K562 (cell line): ENCODE measurements around the gene RSBN1L. TPM values are rescaled to one million over a fixed set of nuclear protein-coding genes. Genes with fewer than 3 reads are reported as not detected.

ENCODE experiments used
- ARHGAP35 ChIP-seq: fragments of 450-650 bp; IDR thresholded peaks from 2 replicates; pipeline ENCODE4 v1.6.1; 2018; ENCODE audit not compliant: partially characterized antibody
- BRF1 ChIP-seq: IDR thresholded peaks from 3 replicates; pipeline ENCODE4 v1.6.1; 2011; ENCODE audit warnings: borderline replicate concordance, mild to moderate bottlenecking; ENCODE audit not compliant: insufficient read length; ENCODE audit errors: extremely low read depth
- CCAR2 ChIP-seq: fragments of 200-400 bp; formaldehyde crosslinking; IDR thresholded peaks from 2 replicates; pipeline ENCODE4 v1.6.1; 2017; ENCODE audit warnings: mild to moderate bottlenecking, low read depth, low read length
- CHCHD3 ChIP-seq: fragments of 250-450 bp; sonication (Bioruptor Pico); IDR thresholded peaks from 2 replicates; pipeline ENCODE4 v2.1.2; 2022; ENCODE audit warnings: mild to moderate bottlenecking
- CREBBP ChIP-seq: IDR thresholded peaks from one replicate; pipeline ENCODE4 v1.6.1; 2012; ENCODE audit warnings: low read depth, mild to moderate bottlenecking, control low read depth, inconsistent platforms, low read length
- FOXJ2 ChIP-seq: fragments of 200-800 bp; sonication (Bioruptor generic); IDR thresholded peaks from 2 replicates; pipeline ENCODE4 v1.6.1; 2016; ENCODE audit warnings: missing genetic modification characterization, missing compliant biosample characterization
- MCM5 ChIP-seq: fragments of 450-650 bp; IDR thresholded peaks from 2 replicates; pipeline ENCODE4 v1.6.1; 2016; ENCODE audit warnings: low read depth
- POLR3A ChIP-seq: IDR thresholded peaks from 2 replicates; pipeline ENCODE4 v1.6.1; 2011; ENCODE audit warnings: borderline replicate concordance, mild to moderate bottlenecking, moderate library complexity; ENCODE audit not compliant: insufficient read length, insufficient read depth; ENCODE audit errors: extremely low read depth
- PYGO2 ChIP-seq: fragments of 450-650 bp; IDR thresholded peaks from 2 replicates; pipeline ENCODE4 v1.6.1; 2016; ENCODE audit warnings: mild to moderate bottlenecking, missing genetic modification characterization, moderate library complexity, missing compliant biosample characterization
- RBM15 ChIP-seq: fragments of 200-400 bp; formaldehyde crosslinking; IDR thresholded peaks from 2 replicates; pipeline ENCODE4 v1.6.1; 2018; ENCODE audit warnings: mild to moderate bottlenecking, low read length, moderate library complexity; ENCODE audit not compliant: insufficient read depth
- ZNF134 ChIP-seq: fragments of 250-450 bp; sonication (Bioruptor Pico); conservative IDR thresholded peaks from 2 replicates; pipeline ENCODE4 v1.4.0; 2020
- ZNF175 ChIP-seq: fragments of 200-800 bp; sonication (Bioruptor generic); IDR thresholded peaks from 2 replicates; pipeline ENCODE4 v1.6.1; 2016; ENCODE audit warnings: low read depth, mild to moderate bottlenecking, missing genetic modification characterization, missing compliant biosample characterization
- polyA plus RNA-seq, 8 experiments: library from polyadenylated mRNA; depleted of rRNA in 4 of 8; stranded (reverse) in 5 of 8; unstranded in 3 of 8; fragments of >200 nt; fragmentation: Nextera tagmentation in 2 of 8; fragmentation: Illumina TruSeq in 1 of 8; extraction: Ambion mirVana in 2 of 8; extraction: Trizol in 1 of 8; gene quantifications; 2 replicates each; pipeline versions ENCODE4 v1.2.1 to v1.2.3, GENCODE V29; 2011 to 2014; ENCODE audit warnings: inconsistent platforms in 1 of 8, missing spikeins in 1 of 8
- total RNA-seq, 7 experiments: library from RNA; depleted of rRNA in 6 of 7; stranded (reverse); fragments of >200 nt in 6 of 7; fragmentation: Illumina TruSeq in 2 of 7; extraction: Trizol in 2 of 7; gene quantifications; 2 replicates each; pipeline versions ENCODE4 v1.2.1 to v1.2.3, GENCODE V29; 2011 to 2021; ENCODE audit warnings: low replicate concordance in 1 of 7
- TF ChIP-seq, protein P1 (sequence below): fragments of 150-350 bp; IDR thresholded peaks from 2 replicates; pipeline ENCODE4 v1.6.1; 2014; ENCODE audit warnings: low read depth, mild to moderate bottlenecking, low read length, borderline replicate concordance
- TF ChIP-seq, protein P2 (sequence below), 2 experiments: fragments of 450-650 bp; IDR thresholded peaks; 2 replicates each; pipeline ENCODE4 v1.6.1; 2016
- TF ChIP-seq, protein P3 (sequence below), 2 experiments: fragments of 450-650 bp; IDR thresholded peaks; 2 replicates each; pipeline ENCODE4 v1.6.1; 2018; ENCODE audit warnings: mild to moderate bottlenecking in 2 of 2, low read depth in 1 of 2; ENCODE audit not compliant: partially characterized antibody in 2 of 2

Gene RSBN1L
- total and polyA plus RNA-seq, 9 of the 15 experiments (the other 6 are each of a cell fraction or from before 2014, with no cell fraction given): 6.2 to 35.2 (median 20.1) TPM

DNA sequence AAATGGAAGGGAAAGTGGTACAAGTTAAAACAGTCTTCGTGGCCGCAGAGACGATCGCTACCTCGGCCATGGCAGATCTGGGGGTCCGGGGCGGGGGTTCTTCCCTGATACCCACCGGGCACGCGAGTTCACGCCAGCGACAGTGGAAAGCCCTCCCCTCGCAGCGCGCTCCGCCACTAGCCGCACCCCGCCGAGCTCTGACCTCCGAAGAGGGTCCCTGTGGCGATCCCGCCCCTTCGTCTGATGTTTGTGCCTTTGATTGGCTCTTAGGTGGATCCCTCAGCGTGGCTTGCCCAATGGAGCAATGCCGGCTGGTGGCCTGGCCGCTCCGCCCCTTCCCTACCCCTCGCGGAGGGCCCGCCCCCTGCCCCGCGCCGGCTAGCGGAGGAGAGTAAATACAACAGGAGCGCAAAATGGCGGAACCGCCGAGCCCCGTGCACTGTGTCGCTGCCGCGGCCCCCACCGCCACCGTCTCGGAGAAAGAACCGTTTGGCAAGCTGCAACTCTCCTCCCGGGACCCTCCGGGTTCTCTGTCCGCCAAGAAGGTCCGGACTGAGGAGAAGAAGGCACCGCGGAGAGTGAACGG is at the start of gene RSBN1L (continued):
- no peak for TF ChIP-seq ZNF175 (CRISPR knock-in tag)
- no peak for TF ChIP-seq ARHGAP35
- TF ChIP-seq PYGO2: no peak
- TF ChIP-seq, protein P1, sequence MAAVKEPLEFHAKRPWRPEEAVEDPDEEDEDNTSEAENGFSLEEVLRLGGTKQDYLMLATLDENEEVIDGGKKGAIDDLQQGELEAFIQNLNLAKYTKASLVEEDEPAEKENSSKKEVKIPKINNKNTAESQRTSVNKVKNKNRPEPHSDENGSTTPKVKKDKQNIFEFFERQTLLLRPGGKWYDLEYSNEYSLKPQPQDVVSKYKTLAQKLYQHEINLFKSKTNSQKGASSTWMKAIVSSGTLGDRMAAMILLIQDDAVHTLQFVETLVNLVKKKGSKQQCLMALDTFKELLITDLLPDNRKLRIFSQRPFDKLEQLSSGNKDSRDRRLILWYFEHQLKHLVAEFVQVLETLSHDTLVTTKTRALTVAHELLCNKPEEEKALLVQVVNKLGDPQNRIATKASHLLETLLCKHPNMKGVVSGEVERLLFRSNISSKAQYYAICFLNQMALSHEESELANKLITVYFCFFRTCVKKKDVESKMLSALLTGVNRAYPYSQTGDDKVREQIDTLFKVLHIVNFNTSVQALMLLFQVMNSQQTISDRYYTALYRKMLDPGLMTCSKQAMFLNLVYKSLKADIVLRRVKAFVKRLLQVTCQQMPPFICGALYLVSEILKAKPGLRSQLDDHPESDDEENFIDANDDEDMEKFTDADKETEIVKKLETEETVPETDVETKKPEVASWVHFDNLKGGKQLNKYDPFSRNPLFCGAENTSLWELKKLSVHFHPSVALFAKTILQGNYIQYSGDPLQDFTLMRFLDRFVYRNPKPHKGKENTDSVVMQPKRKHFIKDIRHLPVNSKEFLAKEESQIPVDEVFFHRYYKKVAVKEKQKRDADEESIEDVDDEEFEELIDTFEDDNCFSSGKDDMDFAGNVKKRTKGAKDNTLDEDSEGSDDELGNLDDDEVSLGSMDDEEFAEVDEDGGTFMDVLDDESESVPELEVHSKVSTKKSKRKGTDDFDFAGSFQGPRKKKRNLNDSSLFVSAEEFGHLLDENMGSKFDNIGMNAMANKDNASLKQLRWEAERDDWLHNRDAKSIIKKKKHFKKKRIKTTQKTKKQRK: no peak
- TF ChIP-seq, protein P2, sequence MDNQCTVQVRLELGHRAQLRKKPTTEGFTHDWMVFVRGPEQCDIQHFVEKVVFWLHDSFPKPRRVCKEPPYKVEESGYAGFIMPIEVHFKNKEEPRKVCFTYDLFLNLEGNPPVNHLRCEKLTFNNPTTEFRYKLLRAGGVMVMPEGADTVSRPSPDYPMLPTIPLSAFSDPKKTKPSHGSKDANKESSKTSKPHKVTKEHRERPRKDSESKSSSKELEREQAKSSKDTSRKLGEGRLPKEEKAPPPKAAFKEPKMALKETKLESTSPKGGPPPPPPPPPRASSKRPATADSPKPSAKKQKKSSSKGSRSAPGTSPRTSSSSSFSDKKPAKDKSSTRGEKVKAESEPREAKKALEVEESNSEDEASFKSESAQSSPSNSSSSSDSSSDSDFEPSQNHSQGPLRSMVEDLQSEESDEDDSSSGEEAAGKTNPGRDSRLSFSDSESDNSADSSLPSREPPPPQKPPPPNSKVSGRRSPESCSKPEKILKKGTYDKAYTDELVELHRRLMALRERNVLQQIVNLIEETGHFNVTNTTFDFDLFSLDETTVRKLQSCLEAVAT (IDR thresholded peaks at IDR 0.05): peak in 1 of 2 experiments; percentile 82; a peak in 1 of 4 replicates
- TF ChIP-seq, protein P3, sequence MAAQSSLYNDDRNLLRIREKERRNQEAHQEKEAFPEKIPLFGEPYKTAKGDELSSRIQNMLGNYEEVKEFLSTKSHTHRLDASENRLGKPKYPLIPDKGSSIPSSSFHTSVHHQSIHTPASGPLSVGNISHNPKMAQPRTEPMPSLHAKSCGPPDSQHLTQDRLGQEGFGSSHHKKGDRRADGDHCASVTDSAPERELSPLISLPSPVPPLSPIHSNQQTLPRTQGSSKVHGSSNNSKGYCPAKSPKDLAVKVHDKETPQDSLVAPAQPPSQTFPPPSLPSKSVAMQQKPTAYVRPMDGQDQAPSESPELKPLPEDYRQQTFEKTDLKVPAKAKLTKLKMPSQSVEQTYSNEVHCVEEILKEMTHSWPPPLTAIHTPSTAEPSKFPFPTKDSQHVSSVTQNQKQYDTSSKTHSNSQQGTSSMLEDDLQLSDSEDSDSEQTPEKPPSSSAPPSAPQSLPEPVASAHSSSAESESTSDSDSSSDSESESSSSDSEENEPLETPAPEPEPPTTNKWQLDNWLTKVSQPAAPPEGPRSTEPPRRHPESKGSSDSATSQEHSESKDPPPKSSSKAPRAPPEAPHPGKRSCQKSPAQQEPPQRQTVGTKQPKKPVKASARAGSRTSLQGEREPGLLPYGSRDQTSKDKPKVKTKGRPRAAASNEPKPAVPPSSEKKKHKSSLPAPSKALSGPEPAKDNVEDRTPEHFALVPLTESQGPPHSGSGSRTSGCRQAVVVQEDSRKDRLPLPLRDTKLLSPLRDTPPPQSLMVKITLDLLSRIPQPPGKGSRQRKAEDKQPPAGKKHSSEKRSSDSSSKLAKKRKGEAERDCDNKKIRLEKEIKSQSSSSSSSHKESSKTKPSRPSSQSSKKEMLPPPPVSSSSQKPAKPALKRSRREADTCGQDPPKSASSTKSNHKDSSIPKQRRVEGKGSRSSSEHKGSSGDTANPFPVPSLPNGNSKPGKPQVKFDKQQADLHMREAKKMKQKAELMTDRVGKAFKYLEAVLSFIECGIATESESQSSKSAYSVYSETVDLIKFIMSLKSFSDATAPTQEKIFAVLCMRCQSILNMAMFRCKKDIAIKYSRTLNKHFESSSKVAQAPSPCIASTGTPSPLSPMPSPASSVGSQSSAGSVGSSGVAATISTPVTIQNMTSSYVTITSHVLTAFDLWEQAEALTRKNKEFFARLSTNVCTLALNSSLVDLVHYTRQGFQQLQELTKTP (IDR thresholded peaks at IDR 0.05; ENCODE audit: low read depth in 1 of 2, partially characterized antibody in 2 of 2): peak in 1 of 2 experiments; percentile 50
- TF ChIP-seq POLR3A: no peak
- TF ChIP-seq BRF1: no peak
- TF ChIP-seq CHCHD3: peak; percentile 85; the same call in 1 of the 2 replicates
- no peak for TF ChIP-seq MCM5
- no peak for TF ChIP-seq CCAR2
- no peak for TF ChIP-seq ZNF134 (CRISPR knock-in tag)
- TF ChIP-seq RBM15: no peak
- no peak for TF ChIP-seq CREBBP
- peak; percentile 22; the same call in 1 of the 2 replicates for TF ChIP-seq FOXJ2
